ENCODE data around the gene KCNH4.

DNA sequence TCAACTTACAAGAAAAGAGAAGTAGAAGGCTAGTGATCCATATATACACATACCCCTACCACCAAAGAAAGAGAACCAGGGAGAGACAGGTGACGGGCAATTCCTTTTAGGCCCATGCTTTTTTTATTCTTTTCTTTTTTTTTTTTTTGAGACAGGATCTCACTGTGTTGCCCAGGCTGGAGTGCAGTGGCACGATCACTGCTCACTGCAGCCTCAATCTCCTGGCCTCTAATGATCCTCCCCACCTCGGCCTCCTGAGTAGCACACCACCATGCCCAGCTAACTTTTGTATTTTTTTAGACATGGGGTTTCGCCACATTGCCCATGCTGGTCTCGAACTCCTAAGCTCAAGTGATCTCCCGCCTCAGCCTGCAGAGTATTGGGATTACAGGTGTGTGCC lies 53.5 kb downstream of the KCNH4 start:
- TF ChIP-seq CTCF (IDR thresholded peaks at IDR 0.05): no peak
- TF ChIP-seq POLR2A (IDR thresholded peaks at IDR 0.05): no peak
- TF ChIP-seq POLR2AphosphoS5 (IDR thresholded peaks at IDR 0.05): no peak
- TF ChIP-seq EP300 (IDR thresholded peaks at IDR 0.05): no peak
